Stimulated activated CD4-positive, alpha-beta T cell treated with anti-CD3 and anti-CD28 coated beads, Interleukin-4, amount 100 ng/mL, for 1 hour (primary cell): ENCODE measurements around the gene MPL.

ENCODE experiments used
- DNase-seq: peaks from one replicate; pipeline ENCODE4 v3.0.0-alpha.2; 2020

MPL gene

GRCh38 chr1:43306688-43307457, 30.7 kb upstream of the MPL start:
- DNase-seq = no peak

DNA sequence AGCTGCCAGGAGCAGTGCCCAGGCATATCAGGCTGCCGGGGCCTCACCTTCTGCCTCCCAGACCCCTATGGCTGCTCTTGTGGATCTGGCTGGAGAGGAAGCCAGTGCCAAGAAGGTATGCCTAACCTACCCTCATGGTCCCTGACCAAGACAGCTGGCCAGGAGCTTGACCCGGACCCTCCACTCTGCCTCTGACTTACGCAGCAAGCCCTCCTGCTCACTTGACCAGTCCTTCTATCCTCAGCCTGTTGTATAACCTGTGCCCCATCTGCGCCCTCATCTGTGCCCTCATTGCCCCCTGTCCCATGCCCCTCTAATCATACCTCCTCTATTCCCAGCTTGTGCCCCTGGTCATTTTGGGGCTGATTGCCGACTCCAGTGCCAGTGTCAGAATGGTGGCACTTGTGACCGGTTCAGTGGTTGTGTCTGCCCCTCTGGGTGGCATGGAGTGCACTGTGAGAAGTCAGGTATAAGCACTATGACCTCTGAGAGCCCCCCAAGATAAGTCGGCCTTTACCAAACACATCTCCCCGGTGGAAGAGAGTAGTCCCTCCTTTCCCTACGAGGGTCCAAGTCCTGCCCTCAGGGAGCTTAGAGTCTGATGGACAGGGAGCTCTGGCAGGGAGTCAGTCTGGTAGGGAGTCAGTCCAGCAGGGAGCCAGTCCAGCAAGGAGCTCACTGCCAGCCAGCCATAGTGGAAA, 30.0 kb upstream of the MPL start:
- no peak for DNase-seq

GRCh38 chr1:43308635-43309404, 28.8 kb upstream of the MPL start:
- no peak for DNase-seq

DNA sequence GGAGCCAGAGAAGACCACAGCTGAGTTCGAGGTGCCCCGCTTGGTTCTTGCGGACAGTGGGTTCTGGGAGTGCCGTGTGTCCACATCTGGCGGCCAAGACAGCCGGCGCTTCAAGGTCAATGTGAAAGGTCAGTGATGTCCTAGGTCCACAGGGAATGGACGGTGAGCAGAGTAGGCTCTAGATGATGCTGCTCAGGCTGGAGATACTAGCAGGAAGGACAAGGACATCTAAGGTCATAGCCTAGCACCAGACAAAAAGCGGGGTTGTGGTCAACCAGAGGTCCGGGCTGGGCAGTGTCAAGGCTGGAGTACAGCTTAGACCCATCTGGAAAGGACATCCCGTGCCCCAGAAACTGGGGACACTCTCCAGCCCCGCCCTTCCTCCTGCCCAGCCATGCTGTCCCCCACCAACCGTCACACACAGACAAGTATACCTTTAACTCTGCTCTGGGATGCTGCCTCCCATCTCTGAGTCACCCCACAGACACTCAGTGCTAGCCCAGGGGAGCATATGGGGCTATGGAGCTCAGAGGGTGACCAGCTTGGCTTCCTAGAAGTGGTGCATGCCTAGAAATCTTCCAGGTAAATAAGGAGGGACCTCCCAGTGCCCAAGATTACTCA, 28.1 kb upstream of the MPL start:
- DNase-seq = no peak

DNA sequence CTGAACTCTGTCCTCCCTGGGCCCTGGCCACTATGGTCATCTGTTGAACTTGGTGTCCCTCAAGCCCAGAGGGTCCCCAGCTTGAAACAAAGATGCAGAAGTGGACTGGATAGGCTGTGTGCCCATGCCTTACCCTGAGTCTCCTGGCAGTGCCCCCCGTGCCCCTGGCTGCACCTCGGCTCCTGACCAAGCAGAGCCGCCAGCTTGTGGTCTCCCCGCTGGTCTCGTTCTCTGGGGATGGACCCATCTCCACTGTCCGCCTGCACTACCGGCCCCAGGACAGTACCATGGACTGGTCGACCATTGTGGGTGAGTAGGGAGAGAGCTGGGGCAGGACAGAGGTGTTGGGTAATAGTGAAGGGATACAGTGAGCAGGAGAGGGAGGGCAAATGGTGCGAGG, 26.1 kb upstream of the MPL start:
- no peak for DNase-seq

GRCh38 chr1:43312212-43312623, 25.4 kb upstream of the MPL start:
- DNase-seq = no peak

- DNase-seq = no peak
Observed at GRCh38 chr1:43312663-43313515, 24.7 kb upstream of the MPL start.

DNA sequence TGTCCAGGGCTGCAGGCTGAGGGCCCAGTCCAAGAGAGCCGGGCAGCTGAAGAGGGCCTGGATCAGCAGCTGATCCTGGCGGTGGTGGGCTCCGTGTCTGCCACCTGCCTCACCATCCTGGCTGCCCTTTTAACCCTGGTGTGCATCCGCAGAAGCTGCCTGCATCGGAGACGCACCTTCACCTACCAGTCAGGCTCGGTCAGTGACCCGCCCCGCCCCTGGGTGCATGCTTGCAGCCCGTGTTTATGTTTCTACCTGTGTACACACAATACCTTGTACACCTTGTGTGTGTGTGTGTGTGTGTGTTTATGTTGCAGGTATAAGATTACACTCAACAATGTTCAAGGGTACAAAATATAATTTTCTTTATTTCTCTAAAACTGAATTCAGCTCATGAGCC, 23.8 kb upstream of the MPL start:
- no peak for DNase-seq

- DNase-seq = no peak
Observed at GRCh38 chr1:43314233-43314632, 23.4 kb upstream of the MPL start.

GRCh38 chr1:43315481-43315880, 22.1 kb upstream of the MPL start:
- no peak for DNase-seq

- no peak for DNase-seq
Observed at GRCh38 chr1:43315963-43316737, 21.5 kb upstream of the MPL start.

DNA sequence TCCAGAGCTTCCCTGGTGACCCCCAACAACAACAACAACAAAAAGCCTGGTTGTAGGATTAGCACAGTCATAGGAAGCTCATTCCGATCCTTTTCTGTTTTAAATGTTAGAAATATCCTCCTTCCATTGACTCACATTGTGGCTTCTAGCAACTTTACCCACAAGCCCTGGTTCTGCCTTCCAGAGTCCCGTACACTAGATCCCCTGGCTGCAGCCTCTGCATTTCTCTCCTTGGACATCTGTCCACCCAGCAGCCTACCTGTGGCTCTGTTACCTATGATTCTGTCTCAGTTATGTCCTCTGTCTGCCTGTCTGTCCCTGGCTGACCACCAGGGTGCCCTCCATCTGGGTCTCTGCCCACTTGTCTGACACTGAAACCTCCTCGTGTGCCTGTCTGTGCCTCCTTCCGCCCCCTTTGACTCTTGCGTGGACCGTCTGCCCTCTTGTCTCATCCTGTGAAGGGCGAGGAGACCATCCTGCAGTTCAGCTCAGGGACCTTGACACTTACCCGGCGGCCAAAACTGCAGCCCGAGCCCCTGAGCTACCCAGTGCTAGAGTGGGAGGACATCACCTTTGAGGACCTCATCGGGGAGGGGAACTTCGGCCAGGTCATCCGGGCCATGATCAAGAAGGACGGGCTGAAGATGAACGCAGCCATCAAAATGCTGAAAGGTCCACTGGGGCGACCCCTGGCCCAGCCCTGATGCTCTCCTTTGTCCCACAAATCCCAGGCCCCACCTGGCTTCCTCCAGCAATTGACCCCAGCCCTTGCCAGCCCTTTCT, 20.7 kb upstream of the MPL start:
- DNase-seq = no peak

DNA sequence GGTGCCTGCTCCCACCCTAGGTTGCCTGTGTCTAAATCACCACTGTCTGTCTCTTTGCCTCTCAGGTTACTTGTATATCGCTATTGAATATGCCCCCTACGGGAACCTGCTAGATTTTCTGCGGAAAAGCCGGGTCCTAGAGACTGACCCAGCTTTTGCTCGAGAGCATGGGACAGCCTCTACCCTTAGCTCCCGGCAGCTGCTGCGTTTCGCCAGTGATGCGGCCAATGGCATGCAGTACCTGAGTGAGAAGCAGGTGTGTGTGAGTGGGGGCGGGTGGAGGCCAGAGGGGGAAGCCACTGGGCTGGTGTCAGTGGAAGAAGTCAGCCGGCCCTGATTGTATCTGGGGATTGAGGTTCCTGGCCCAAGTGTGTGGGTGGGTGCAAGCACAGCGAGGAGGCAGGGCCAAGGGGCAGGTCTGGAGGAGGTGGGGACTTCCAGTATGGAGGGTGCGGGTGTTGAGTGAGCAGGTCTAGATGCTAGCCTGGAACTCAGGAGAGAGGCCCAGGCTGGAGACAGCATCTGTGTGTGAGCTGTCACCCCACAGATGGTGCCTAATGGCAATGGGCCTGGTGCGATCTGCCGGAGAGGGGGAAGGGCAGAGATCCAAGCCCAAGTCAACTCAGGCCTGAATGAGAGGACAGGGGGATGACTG, 19.7 kb upstream of the MPL start:
- no peak for DNase-seq

- DNase-seq = no peak
Observed at GRCh38 chr1:43318831-43319230, 18.8 kb upstream of the MPL start.

DNA sequence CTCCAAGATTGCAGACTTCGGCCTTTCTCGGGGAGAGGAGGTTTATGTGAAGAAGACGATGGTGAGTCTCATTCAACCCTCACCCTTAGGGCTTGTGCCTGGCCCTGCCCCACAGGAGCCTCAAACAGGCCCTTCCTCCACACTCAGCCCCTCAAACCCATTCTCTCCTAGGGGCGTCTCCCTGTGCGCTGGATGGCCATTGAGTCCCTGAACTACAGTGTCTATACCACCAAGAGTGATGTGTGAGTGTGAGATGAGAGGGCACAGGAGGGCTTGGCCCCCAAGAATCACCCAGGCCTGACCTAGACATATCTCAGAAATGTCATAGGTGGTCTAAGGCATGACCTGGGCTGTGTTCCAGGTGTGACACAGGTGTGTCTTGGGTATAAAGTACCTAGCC, 18.3 kb upstream of the MPL start:
- DNase-seq = no peak

DNA sequence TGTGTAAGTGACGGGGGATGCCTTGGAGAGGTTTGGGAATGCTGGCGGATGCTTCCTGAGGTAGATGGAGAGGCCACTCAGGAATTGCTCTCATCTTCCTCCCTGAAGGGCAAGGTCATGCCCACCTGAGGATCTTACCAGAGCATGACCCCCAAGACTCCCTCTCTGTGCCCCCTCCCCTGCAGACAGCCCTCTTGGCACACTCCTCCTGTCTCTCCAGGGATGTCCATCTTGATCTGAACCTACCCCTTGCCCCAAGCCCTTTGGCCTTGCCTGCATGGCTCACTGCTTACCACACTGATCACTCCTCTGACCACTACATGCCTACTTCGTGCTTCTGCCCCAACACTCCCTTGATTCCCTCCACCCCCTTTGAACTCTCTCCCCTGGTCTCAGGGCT, 17.9 kb upstream of the MPL start:
- no peak for DNase-seq

DNA sequence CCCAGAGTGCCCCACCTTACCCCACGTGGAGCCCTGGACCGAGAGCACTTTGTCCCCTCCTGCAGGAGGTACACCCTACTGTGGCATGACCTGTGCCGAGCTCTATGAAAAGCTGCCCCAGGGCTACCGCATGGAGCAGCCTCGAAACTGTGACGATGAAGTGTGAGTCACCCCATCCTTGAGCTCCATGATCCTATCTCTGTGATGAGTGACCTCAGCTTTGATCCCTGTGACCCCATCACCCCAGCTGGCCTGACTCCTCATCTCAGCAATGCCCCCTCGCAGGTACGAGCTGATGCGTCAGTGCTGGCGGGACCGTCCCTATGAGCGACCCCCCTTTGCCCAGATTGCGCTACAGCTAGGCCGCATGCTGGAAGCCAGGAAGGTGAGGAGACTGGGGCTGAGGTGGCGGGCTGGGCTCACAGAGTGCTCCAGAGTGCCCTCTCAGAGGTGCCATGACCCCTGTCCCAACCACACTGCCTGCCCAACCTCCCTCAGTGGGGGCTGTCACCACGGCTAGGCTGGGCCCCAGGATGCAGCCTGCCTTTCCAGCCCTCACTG, 16.2 kb upstream of the MPL start:
- no peak for DNase-seq

GRCh38 chr1:43322506-43322905, 15.1 kb upstream of the MPL start:
- DNase-seq = no peak

DNA sequence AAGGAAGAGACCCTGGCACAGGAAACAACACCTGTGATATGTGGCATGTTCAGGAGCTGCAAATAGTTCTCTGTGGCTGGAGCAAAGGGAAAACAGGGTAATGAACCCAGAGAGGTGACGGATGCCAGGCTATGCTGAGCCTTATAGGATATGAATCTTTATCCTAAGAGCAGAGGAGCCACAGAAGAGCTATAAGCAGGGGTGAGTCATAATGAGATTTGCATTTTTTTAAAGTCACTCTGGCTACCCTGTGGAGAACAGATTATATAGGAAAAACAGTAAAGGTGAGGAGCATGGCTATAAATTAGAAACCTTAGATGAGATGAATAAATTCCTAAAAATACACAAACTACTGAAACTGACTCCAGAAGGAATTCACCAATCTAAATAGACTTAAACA, 12.8 kb upstream of the MPL start:
- no peak for DNase-seq

DNA sequence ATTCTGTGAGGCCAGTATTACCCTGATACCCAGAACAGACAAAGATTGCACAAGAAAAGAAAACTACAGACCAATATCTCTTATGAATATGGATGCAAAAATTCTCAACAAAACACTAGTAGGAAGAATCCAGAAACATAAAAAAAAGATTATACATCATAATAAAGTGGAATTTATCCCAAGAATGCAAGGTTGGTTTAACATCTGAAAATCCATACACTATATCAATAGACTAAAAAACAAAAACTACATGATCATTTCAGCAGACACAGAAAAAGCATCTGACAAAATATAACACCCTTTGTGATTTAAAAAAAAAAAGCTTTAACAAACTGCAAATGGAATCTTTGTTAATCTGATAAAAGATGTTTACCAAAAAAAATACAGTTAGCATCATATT, 12.2 kb upstream of the MPL start:
- no peak for DNase-seq
